ENCODE results near the gene ARHGEF28.
A peak's percentile ranks its signal among the peaks of the same experiment; 100 is the strongest.

The ARHGEF28 gene

GRCh38 chr5:73619606-73620333 is 6.2 kb upstream of the ARHGEF28 start:
- DNase-seq: no peak

GRCh38 chr5:73620334-73620687 is 5.7 kb upstream of the ARHGEF28 start:
- DNase-seq: no peak

- DNase-seq: no peak
These were observed 2.9 kb upstream of the ARHGEF28 start for GRCh38 chr5:73623060-73623459.

DNA sequence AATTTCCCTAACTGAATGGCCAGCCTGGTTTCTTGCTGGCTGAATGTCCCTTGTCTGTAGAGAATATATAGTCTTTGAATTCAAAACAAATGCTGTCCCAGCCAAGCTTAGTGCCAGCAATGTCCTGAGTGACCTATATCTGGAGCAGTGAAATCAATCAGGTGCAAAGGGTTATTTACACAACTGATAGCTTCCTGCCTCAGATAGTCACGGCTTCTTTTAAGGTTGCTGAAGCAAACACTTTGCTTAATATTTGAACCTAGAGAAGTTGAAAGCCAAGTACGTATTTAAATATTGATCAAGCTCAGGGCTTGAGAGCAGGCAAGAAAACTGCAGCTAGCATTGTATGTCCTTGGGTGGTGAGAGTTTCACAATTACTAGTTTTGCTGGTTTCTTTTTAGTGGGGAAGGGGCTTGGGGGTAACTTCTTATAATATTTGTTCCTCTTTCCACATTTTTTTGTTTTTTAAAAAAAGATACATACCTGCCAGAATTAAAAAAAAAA is 2.0 kb upstream of the ARHGEF28 start:
- no peak for DNase-seq

DNA sequence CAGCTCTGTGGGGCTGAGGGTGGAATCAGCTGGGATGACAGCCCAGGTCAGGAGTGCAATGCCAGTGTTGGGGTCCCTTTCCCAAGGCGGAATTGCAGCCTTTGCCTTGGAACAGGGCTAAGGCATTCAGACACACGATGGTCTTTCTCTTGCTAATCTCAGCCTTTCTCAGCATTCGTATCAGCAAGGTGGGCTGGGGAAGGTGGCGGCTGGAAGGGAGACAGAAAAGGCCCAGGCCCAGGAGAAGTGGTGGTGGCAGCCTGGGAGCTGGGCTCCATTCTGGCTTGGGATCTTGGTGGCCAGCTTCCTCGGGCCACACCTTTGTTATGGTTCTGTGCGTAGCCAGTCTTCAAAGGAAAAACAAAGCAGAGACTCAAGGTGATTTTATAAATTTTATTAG is 1.1 kb upstream of the ARHGEF28 start:
- no peak for DNase-seq

GRCh38 chr5:73625372-73625943 is 538 bp upstream of the ARHGEF28 start:
- DNase-seq: peak; percentile 32

DNA sequence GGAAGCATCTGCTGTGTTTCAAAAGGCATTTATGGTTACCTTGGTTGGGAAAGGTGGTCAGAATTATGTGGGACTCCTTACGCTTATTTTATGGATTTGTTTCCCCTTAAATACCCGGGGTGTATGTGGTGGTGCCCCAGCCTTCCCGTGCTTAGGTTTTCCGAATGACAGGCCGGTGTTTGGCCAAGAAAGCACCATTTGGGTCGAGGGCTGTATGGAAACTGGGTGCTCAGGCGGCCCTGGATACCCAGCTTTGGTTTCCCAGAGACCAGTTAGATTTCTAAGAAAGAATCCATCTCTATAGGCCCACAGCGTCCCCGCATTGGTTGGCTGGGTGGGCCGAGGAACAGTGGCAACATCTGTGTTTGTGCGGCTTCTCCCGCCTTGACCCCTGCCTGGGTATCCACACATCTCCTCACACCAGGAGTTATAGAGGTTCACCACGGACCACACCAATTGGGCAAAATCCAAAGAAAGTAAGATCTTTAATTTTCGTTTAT is 868 bp downstream of the ARHGEF28 start:
- DNase-seq: no peak

DNA sequence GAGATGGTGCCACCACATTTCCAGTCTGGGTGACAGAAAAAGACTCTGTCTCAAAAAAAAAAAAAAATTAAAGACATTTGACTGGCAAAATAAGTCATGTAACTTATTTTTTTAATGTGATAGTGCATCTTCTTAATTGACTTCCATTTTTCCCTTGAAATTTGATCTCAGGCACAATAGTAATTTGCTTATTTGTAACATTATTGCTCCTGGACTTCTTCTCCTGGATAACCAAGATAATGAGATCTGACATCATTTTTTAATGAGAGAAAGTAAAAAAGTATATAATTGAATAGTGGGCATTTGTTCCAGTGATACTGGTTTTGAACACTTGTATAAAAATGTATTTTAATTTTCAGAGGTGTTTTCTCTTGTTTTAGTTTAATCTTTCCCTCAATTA is 3.5 kb downstream of the ARHGEF28 start:
- DNase-seq: no peak

- DNase-seq: no peak
These were observed 4.8 kb downstream of the ARHGEF28 start for GRCh38 chr5:73630765-73631164.

- no peak for DNase-seq
These were observed 5.5 kb downstream of the ARHGEF28 start for GRCh38 chr5:73631500-73631899.

DNA sequence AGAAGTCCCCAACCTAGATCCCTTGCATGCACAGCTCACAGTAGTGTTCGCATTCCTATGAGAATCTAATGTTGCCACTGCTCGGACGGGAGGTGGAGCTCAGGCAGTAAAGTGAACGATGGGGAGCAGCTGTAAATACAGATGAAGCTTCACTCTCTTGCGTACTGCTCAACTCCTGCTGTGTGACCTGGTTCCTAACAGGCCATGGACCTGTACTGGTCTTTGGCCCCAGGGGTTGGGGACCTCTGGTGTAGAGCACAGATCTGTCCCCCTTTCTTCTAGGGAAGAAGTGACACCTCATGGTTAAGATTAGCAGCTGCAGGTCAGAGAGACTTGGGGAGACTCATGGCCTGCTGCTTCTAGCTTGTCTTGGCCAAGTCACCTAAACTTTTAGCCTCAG is 7.1 kb downstream of the ARHGEF28 start:
- DNase-seq: peak; percentile 30

DNA sequence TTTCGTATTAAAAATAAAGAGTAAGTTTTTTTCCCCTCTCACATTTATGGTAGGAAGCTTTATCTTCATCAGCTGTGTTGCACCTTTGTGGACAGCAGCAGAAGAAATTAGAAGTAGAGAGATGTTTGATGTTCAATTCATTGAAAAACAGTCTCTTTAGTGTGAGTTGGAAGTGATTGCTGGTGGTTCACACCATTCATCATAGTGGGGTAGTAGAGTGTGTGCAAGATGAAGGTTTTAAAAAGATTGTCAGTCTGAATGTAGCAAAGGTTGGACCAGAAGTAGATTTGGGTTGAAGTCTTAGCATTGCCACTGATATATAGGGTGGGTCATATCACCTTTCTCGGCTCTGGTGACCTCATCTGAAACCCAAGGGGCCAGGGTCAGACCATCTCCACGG is 10.4 kb downstream of the ARHGEF28 start:
- no peak for DNase-seq

DNA sequence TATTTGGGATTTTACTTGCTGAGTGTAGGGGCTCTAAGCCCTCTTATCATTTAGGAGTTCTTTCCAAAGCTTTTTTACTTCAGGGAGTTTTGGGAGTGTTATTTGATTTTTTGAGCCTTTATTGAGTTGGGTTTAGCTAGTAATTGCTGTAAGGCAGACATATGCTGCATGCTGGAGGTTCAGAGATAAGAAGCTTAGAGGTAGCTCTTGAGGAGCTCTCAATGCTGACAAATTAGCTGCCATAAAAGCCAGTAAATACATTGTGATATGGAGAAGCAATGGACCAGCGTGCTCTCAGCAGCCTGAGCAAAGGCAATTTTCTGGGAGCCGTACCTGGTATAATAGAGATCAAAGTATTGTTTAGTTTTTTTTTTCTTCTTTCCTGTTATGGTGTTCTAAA is 11.6 kb downstream of the ARHGEF28 start:
- DNase-seq: peak; percentile 7

DNA sequence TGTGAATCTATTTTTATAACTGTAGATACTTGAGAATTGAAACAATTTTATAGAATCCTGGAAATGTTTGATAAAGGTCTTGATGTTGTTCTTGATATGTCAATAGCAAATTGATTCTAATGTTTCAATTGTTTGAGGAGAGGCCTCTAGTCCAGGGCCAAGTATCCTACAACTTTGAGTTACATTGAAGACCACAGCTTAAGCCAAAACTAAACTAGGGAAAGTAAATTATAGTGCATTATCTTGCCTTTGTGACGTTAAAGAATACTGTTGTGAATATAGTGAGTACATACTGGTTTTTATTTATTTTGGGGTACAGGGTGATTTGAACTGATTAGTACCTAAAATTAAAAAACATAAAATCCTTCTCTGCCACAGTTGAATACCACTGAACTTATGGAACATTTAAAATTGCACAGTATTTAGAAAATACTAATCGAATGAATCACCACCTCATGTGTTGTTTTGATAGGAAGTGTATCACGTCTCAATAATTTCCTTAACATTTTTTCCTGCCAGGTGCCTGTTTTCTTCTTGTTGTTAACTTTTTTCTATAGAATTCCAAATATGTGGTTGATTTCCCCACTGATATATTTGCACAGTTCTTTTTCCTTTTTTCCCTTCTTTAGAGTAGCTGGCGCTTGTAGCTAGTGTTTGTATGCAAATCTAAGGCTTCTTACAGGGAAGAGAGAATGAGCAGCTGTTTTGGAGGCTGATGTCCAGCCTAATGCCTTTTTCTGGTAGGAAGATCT is 12.5 kb downstream of the ARHGEF28 start:
- DNase-seq: no peak

- DNase-seq: peak; percentile 10
These were observed 14.9 kb downstream of the ARHGEF28 start for GRCh38 chr5:73640861-73641320.

- no peak for DNase-seq
These were observed 15.8 kb downstream of the ARHGEF28 start for GRCh38 chr5:73641811-73642210.

- no peak for DNase-seq
These were observed 16.3 kb downstream of the ARHGEF28 start for GRCh38 chr5:73642344-73642743.

DNA sequence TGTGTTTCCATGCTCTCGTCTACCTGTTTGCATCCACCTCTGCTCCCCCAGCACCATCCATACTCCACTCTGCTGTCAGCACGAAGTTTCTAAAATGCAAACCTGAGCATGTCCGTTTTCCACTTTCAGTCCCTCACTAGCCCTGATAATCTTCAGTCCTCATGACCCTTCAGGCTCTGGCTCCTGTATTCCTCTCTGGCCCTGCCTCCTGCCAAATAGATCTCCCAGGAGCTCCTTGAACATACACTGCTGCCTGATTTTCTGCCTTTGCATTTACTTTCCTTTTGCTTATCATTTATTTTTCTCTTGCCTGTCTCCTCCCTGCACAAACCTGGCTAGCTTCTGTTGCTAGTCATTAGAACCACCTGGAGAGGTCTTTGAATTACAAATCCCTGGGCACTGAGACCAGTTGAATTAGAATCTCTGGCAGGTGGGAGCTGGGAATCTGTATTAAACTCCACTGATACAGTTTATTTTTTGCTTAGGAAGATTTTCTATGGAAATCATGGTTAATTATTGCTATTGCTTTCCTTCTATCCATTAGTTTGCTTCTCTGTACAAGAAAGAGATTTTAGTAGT is 18.5 kb downstream of the ARHGEF28 start:
- no peak for DNase-seq

DNA sequence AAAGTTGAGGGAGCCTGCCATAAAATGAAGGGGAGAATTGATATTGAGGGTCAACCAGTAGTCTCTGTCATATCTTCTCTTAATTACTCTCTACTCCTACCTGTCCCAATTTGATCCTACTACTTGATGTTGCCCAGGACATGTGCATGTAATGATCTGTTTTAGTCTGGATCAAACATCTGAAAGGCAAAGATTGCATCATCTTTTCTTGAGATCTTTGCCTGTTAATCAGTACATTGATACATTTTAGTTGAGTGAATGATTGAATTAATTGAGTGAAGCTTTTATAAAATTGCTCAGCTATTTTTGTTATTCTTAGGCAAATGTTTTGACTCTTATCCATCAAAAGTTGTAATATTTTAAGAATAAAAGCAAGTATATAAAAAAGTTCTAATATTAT is 21.7 kb downstream of the ARHGEF28 start:
- DNase-seq: no peak

DNA sequence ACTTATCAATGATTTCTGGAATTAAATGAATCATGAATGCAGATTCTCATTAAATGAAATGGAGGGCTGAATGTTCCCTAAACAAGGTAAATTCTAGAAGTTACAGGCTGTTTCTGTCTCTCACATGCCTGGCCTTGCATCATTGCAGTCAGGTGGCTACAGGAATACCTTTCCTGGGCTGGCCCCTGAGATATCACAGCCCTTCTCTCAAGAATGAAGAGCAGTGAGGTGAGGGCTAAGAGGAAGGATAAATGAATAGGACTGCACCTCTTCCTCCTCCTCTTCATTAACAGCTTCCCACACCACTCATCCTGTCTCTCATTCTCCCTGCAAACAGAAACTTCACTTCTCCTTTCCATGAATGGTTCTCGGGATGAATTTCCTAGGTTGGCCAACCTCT is 22.5 kb downstream of the ARHGEF28 start:
- no peak for DNase-seq

DNA sequence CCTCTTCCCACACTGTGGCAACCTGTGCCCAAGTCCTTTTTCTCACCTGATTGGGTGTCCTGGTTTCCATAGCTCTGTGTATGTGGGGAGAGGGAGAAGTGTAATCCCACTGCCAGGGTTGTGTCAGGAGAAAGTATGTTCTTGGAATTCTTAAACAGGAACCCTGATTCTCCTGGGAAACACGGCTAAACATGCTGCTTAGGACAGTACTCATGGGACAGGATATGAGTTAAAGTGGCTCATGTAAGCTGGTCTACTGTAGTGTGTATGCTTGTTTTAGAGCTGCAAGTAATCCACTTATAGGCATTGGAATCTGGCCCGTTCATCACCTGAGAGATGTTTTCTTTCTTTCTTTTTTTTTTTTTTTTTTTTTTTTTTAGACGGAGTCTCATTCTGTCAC is 23.9 kb downstream of the ARHGEF28 start:
- DNase-seq: no peak

DNA sequence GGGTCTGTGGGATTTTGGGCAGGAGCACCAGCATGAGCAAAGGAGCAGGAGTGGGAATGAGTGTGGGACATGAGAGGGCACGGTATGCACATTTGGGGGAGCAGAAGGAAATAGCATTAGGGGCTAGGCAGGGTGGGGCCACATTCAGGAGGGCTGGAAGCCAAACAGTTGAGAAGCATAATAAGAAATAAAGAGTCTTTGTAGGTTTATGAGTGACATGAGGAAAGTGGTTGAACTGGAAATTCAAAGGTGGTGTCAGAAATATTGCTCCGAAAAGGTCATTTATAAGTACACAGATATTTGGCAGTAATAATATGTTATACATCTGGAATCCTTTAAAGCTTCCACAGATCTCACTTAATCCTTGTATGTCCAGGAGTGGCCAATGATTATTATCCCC is 26.4 kb downstream of the ARHGEF28 start:
- DNase-seq: no peak

GRCh38 chr5:73654171-73654811 is 28.3 kb downstream of the ARHGEF28 start:
- DNase-seq: no peak
